Measurements from ENCODE around the gene PHF20.
A peak's percentile ranks its signal among the peaks of the same experiment; 100 is the strongest.

The PHF20 gene

DNA sequence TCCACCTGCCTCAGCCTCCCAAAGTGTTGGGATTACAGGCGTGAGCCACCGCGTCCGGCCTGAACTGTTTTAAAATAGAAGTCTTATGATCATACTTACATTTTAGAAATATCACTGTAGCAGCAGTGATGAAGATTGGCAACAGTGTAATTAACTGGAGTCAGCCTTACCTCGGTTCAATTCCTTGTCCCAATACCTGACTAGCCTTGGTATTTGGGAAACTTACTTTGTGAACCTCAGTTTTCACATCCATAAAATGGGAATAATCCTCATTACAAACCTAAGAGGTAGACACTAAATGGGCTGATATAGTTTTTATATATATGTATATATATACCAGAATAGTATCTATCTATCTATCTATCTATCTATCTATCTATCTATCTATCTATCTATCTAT, 19.3 kb downstream of the PHF20 start:
- TF ChIP-seq, protein P1, sequence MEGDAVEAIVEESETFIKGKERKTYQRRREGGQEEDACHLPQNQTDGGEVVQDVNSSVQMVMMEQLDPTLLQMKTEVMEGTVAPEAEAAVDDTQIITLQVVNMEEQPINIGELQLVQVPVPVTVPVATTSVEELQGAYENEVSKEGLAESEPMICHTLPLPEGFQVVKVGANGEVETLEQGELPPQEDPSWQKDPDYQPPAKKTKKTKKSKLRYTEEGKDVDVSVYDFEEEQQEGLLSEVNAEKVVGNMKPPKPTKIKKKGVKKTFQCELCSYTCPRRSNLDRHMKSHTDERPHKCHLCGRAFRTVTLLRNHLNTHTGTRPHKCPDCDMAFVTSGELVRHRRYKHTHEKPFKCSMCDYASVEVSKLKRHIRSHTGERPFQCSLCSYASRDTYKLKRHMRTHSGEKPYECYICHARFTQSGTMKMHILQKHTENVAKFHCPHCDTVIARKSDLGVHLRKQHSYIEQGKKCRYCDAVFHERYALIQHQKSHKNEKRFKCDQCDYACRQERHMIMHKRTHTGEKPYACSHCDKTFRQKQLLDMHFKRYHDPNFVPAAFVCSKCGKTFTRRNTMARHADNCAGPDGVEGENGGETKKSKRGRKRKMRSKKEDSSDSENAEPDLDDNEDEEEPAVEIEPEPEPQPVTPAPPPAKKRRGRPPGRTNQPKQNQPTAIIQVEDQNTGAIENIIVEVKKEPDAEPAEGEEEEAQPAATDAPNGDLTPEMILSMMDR (IDR thresholded peaks at IDR 0.05; ENCODE audit: insufficient read depth, low read depth, low read length, missing control alignments): no peak
- H3K4me3 ChIP-seq (ENCODE audit: low read length): no peak overlapping the region
- no peak for DNase-seq (ENCODE audit: low read depth)

GRCh38 chr20:35791821-35792220, 20.0 kb downstream of the PHF20 start:
- DNase-seq (ENCODE audit: low read depth): peak; percentile 38
- TF ChIP-seq, protein P1 (IDR thresholded peaks at IDR 0.05; ENCODE audit: insufficient read depth, low read depth, low read length, missing control alignments): no peak

DNA sequence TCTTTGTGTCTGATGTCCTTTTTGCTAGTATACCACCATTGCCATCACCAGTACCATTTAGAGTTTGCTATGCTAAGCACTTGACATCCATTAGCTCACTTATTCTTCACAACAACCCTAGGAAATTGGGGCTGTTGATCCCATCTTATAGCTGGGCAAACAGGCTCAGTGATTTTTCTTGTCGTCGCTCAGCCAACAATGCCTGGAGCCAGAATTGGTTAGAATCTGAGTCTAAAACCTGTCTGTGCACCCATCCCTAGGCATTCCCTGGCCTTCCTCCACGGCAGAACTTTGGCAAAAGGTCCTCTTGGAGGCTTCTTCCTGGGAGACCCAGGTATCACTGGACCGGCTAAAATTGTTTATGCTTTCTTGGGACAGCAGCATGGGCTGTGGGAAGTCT, 20.9 kb downstream of the PHF20 start:
- DNase-seq (ENCODE audit: low read depth): no peak
- no peak overlapping the region for H3K4me3 ChIP-seq (ENCODE audit: low read length)
- TF ChIP-seq, protein P1 (IDR thresholded peaks at IDR 0.05; ENCODE audit: insufficient read depth, low read depth, low read length, missing control alignments): no peak

More at GRCh38 chr20:35791821-35792220, 20.0 kb downstream of the PHF20 start:
- no peak overlapping the region for H3K4me3 ChIP-seq (ENCODE audit: low read length)

DNA sequence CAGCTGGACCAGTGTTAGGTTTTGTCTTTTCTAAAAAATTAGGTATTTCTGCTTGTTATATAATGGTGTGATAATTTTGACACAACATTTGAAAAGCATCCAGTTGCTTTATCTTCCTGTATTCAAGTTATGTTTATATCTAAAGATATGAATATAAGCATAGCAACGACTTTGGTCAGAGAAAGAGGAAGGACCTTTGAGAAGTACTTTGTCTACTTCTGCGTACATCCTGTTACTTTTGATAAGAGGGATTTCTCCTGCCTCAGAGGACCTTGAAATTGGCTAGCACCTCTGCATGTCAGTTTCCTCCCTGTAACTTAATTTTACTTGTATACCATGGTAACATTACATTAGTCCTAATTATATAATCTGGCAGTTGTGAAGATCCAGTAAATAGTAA, 24.8 kb downstream of the PHF20 start:
- no peak overlapping the region for H3K4me3 ChIP-seq (ENCODE audit: low read length)
- no peak for DNase-seq (ENCODE audit: low read depth)
- TF ChIP-seq, protein P1 (IDR thresholded peaks at IDR 0.05; ENCODE audit: insufficient read depth, low read depth, low read length, missing control alignments): no peak

DNA sequence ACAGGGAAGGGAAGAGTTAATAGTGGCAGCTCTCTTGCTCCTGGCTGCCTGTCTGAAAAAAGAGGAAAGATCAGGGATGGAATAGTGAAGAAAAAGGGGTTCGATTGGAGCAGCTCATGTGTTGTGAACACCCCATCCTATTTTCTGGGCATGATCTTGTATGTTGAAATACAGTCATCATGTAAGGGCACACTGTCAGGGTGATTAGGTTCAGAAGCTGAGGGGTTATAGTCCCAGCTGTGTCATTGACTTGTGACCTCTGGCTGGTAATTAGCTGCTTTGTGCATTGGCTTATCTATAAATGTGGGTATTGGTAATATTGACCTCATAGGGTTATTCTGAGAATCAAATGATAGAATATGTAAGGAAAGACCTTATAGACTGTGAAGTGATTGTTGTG, 30.1 kb downstream of the PHF20 start:
- DNase-seq (ENCODE audit: low read depth): no peak
- H3K4me3 ChIP-seq (ENCODE audit: low read length): no peak overlapping the region
- TF ChIP-seq, protein P1 (IDR thresholded peaks at IDR 0.05; ENCODE audit: insufficient read depth, low read depth, low read length, missing control alignments): no peak

DNA sequence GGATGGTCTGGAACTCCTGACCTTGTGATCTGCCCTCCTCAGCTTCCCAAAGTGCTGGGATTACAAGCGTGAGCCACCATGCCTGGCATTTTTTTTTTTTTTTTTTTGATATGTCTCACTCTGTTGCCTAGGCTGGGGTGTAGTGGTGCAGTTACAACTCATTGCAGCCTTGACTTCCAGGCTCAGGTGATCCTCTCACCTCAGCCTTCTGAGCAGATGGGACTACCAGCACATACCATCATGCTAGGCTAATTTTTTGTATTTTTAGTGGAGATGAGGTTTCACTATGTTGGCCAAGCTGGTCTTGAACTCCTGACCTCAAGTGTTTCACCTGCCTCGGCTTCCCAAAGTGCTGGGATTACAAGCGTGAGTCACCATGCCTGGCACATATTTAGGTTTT, 34.3 kb downstream of the PHF20 start:
- TF ChIP-seq, protein P1 (IDR thresholded peaks at IDR 0.05; ENCODE audit: insufficient read depth, low read depth, low read length, missing control alignments): no peak
- no peak overlapping the region for H3K4me3 ChIP-seq (ENCODE audit: low read length)
- no peak for DNase-seq (ENCODE audit: low read depth)

GRCh38 chr20:35807877-35808276, 36.1 kb downstream of the PHF20 start:
- TF ChIP-seq, protein P1 (IDR thresholded peaks at IDR 0.05; ENCODE audit: insufficient read depth, low read depth, low read length, missing control alignments): no peak
- no peak for DNase-seq (ENCODE audit: low read depth)

More at GRCh38 chr20:35807877-35808276, 36.1 kb downstream of the PHF20 start:
- no peak overlapping the region for H3K4me3 ChIP-seq (ENCODE audit: low read length)
